Epithelial cell of proximal tubule (primary cell): ENCODE data around the gene EDIL3. TPM values are rescaled to one million over a fixed set of nuclear protein-coding genes. Genes with fewer than 3 reads are reported as not detected.

ENCODE experiments used
- DNase-seq: peaks from one replicate; pipeline ENCODE4 v3.0.0-alpha.2; 2011; ENCODE audit warnings: low read depth
- H3K4me3 ChIP-seq: 2 replicates; pipeline ENCODE4 v1.5.1; 2011; ENCODE audit warnings: low read depth, mild to moderate bottlenecking, low read length
- total RNA-seq: library from RNA; depleted of rRNA; stranded (reverse); fragments of >200 nt; gene quantifications from 2 replicates; pipeline ENCODE4 v1.2.3, GENCODE V29; 2015
- TF ChIP-seq, protein P1 (sequence below): conservative IDR thresholded peaks from 2 replicates; pipeline ENCODE4 v1.5.1; 2012; ENCODE audit warnings: low read depth, mild to moderate bottlenecking, low read length

EDIL3 gene
- total RNA-seq, 1 donor from 2014 or later = 80.1 TPM

DNA sequence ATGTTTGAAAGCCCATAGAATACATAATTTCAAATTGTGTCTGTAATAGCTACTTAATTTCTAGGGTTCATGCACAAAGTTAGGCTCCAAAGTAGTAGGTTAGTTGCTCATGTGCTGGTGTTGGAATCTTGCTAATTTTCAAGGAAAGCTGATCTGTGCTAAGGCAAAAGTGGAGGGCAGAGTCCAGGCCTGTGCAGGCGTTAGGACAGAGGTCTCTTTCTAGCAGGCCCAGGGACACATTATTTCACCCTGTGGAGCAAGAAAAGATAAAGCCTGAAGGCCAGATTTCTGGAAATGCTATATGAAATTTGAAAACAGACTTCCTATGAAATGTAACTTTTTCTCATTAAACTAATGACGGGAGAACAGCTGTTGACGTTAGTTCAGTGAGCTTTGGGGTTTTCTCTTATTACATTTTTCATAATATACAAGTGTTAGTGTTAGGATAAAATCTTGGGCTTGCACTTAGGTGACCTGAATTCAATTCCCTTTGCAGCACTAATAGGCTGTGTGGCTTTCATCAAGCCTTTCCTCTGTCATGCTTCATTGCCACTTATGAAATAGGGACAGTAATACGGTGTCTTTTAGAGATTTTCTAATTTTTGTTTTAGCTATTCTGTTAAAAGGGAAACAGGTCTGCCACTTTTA lies 467.3 kb downstream of the EDIL3 start:
- TF ChIP-seq, protein P1, sequence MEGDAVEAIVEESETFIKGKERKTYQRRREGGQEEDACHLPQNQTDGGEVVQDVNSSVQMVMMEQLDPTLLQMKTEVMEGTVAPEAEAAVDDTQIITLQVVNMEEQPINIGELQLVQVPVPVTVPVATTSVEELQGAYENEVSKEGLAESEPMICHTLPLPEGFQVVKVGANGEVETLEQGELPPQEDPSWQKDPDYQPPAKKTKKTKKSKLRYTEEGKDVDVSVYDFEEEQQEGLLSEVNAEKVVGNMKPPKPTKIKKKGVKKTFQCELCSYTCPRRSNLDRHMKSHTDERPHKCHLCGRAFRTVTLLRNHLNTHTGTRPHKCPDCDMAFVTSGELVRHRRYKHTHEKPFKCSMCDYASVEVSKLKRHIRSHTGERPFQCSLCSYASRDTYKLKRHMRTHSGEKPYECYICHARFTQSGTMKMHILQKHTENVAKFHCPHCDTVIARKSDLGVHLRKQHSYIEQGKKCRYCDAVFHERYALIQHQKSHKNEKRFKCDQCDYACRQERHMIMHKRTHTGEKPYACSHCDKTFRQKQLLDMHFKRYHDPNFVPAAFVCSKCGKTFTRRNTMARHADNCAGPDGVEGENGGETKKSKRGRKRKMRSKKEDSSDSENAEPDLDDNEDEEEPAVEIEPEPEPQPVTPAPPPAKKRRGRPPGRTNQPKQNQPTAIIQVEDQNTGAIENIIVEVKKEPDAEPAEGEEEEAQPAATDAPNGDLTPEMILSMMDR = no peak
- DNase-seq = no peak
- no peak overlapping the region for H3K4me3 ChIP-seq

DNA sequence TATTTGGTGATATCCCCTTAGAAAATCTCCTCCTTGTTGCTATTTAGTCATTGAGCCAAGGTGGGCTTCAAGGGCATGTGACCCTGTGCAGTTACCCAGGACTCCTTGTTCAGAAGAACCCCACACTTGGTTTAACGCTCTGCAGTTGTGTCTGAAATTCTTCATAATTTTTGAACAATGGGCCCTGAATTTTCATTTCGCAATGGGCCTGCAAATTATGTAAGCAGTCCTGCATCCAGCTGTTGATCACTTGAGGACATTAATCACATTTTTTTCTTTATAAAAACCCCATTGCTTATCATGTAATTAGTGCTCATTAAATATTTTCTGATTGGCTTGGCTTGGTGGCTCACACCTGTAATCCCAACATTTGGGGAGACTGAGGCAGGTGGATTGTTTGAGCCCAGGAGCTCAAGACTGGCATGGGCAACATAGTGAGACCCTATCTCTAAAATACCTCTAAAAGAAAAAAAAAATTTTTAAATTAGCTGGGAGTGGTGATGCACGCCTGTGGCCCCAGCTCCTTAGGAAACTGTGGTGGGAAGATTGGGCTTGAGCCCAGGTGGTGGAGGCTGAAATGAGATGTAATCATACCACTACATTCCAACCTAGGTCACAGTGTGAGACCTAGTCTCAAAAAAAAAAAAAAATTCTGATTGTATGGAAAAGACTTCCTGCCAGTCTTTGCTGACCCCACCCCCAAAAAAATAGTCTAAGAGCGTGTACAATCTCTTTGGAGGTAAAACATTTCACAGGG lies 469.8 kb downstream of the EDIL3 start:
- TF ChIP-seq, protein P1 = no peak
- H3K4me3 ChIP-seq = no peak overlapping the region
- DNase-seq = no peak

DNA sequence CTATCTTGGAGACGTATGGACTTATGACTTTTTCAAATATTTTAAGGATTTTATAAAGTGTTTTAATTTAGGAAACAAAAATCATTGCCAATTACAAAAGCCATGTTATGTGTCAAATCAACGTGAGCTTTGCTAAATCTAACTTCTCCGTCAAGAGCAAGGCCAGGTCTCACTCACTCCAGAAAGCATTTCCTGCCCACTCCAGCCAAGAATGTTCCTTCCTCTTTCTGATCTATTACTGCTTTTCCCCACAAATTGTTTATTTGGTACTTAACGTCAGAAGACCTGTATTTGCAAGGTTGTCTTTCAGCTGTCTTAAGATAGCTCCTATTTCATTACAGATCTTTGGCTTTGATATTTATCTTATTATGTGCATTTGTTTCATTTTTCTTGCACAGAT lies 470.5 kb downstream of the EDIL3 start:
- TF ChIP-seq, protein P1 = no peak
- no peak overlapping the region for H3K4me3 ChIP-seq
- no peak for DNase-seq

DNA sequence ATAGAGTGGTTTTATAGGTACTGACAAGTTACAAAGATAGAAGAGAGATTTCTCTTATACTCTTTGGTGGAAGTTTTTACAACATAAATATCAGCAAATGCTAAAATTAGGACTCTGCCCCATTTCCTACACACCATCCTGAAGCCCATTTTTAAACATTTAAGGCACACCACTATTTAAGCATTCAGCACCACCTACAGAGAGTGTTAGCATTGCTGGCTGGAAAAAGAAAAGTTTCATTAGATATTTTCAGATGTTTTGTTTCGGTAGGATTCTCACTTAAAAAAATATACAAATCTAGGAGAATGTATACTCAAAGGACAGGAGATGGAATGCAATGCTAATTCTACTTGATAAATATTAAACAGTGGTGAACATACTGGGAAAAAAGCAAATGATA lies 471.1 kb downstream of the EDIL3 start:
- H3K4me3 ChIP-seq = no peak overlapping the region
- TF ChIP-seq, protein P1 = no peak
- no peak for DNase-seq

DNA sequence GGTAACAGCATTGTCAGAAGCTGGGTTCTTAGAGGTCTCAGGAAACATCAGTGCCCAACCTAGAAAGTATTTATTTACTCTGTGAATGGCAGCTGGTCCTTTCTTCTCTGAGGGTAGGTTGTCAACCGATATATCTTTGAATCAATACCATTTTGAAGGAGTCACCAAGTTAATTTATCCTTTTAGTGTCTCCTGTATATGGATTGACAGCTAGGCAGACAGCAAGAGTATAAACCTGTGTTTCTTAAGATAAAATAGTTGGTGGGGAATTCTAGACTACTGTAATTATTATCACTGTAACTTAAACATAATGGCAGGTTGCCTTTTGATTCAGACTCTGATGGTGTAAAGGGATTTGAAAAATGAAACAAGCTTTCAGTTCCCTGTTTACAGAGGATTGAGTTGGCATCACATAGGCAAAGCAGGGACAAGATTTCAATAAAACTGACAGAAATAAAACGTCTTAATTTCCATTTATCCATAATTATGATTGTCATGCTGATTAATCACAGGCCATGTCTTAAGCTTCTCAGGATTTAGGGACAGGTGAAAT lies 473.2 kb downstream of the EDIL3 start:
- TF ChIP-seq, protein P1 = no peak
- H3K4me3 ChIP-seq = no peak overlapping the region
- no peak for DNase-seq

DNA sequence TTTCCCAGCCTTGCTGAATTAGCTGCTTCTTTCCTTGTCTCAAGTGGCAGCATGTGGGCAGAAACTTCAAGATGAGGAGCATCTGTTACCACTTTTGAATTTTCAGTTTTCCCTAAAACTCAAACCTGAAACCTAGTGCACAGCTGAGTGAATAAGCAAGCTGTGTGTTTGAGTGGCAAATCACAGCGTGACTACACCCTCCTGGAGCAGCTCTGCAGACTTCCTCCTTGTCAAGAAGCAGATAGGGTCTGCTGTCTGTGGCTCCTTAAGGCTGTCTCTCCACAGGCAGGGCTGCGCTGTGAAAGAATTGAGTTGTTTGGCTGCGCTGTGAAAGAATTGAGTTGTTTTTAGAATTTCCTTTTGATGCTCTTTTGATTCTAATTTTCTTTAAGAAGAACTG lies 484.4 kb downstream of the EDIL3 start:
- DNase-seq = no peak
- TF ChIP-seq, protein P1 = no peak
- no peak overlapping the region for H3K4me3 ChIP-seq
